ENCODE data around the gene RNF168.
"Not testable (repeated sequence)": the region's sequence is repeated elsewhere in the genome, so short reads cannot be mapped to it uniquely, and the experiment has no call there.

Gene RNF168

DNA sequence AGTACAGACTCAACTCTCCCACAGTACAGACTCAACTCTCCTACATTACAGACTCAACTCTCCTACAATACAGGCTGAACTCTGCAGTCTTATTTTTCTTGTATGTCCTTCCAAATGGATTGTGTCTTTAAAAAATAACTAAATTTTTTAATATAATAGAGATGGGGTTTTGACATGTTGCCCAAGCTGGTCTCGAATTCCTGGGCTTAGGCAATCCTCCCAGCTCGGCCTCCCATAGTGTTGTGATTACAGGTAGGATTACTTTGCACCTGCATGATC, 40.2 kb downstream of the RNF168 start:
- DNase-seq = no peak

DNA sequence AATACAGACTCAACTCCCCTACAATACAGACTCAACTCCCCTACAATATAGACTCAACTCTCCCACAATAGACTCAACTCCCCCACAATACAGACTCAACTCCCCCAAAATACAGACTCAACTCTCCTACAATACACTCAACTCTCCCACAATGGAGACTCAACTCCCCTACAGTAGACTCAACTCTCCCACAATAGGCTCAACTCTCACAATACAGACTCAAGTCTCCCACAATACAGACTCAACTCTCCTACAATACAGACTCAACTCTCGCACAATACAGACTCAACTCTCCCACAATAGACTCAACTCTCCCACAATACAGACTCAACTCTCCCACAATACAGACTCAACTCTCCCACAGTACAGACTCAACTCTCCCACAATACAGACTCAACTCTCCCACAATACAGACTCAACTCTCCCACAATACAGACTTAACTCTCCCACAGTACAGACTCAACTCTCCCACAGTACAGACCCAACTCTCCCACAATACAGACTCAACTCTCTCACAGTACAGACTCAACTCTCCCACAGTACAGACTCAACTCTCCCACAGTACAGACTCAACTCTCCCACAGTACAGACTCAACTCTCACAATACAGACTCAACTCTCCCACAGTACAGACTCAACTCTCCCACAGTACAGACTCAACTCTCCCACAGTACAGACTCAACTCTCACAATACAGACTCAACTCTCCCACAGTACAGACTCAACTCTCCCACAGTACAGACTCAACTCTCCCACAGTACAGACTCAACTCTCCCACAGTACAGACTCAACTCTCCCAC, 40.7 kb downstream of the RNF168 start:
- not testable (repeated sequence) for DNase-seq

DNA sequence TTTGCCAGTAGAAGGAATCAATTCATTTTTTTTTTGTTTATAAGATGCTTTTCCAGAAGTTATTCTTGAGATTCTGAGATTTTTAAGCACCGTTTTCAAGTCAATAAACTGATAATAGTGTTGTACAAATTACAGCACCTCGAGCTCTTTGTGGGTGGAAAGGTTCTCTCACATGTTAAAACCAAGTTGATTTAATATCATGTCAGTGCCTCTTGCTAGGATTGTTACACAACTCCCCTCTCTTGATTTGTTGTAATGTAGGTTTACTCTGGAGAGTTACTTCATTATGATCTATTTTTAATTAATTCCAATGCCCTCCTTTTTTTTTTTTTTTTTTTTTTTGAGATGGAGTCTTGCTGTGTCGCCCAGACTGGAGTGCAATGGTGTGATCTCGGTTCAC, 45.5 kb downstream of the RNF168 start:
- DNase-seq = no peak

DNA sequence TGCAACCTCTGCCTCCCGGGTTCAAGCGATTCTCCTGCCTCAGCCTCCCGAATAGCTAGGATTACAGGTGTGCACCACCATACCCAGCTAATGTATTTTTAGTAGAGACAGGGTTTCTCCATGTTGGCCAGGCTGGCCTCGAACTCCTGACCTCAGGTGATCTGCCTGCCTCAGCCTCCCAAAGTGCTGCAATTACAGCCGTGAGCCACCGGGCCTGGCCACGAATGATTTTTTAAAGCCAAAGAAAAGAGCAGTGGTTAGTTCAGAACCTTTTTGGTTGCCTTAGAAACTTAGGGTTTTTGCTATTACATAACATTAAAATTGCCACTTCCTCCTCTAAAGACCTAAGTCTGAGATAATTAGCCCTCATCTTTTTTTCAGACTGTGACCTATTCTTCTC, 46.1 kb downstream of the RNF168 start:
- not testable (repeated sequence) for DNase-seq

- DNase-seq = no peak
These were observed 48.6 kb downstream of the RNF168 start for GRCh38 chr3:196454935-196455334.

DNA sequence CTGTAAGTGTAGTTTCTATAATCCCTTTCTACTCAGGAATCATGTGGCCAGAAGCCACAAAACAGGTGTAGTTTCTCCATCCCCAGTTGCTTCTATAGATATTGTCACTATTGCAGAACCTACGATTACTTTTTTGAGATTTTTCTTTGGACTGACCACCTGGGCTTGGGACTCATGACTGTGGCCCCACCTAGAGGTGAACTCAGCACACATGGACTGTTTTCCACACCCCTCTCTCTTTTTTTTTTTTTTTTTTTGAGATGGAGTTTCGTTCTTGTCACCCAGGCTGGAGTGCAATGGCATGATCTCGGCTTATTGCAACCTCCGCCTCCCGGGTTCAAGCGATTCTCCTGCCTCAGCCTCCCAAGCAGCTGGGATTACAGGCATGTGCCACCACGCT, 58.2 kb downstream of the RNF168 start:
- not testable (repeated sequence) for DNase-seq

DNA sequence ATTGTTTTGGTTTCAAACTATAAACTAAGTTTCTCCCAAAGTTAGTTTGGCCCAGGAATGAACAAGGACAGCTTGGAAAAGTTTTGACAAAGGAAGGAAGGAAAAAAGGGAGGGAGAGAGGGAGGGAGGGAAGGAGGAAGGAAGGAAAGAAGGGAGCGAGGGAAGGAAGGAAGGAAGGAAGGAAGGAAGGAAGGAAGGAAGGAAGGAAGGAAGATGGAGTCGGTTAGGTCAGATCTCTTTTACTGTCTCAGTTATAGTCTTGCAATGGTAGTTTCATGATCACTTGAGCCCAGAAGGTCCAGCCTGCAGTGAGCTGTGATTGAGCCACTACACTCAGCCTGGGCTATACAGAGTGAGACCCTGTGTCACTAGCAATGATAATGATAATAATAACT, 59.1 kb downstream of the RNF168 start:
- no peak for DNase-seq

- DNase-seq = no peak
These were observed 62.9 kb downstream of the RNF168 start for GRCh38 chr3:196440696-196441095.

GRCh38 chr3:196440041-196440537, 63.5 kb downstream of the RNF168 start:
- DNase-seq = no peak

GRCh38 chr3:196432137-196432879, 71.3 kb downstream of the RNF168 start, which contains the start of gene UBXN7:
UBXN7 (minus strand) TSS chr3:196432427; CDS start chr3:196432399, 28 bp downstream.
- peak; percentile 94 for DNase-seq

GRCh38 chr3:196431181-196432136, 72.1 kb downstream of the RNF168 start:
- DNase-seq = peak; percentile 50

DNA sequence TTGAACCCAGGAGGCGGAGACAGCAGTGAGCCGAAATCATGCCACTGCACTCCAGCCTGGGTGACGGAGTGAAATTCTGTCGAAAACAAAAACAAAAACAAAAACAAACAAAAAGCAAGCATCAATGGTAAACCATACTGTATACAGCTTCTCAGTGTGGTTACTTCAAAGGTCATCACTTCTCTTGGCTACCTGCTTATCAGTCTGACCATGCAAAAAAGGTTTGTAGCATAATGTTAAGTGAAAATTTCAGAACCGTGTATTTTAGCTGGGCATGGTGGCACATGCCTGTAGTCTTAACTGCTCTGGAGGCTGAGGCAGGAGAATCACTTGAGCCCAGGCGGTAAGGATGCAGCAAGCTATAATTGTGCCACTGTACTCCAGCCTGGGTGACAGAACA, 75.5 kb downstream of the RNF168 start:
- DNase-seq = no peak

GRCh38 chr3:196424421-196424820, 79.1 kb downstream of the RNF168 start:
- not testable (repeated sequence) for DNase-seq

- DNase-seq = peak; percentile 33
These were observed 80.4 kb downstream of the RNF168 start for GRCh38 chr3:196423044-196423781.

GRCh38 chr3:196421668-196422067, 81.9 kb downstream of the RNF168 start:
- DNase-seq = not testable (repeated sequence)

DNA sequence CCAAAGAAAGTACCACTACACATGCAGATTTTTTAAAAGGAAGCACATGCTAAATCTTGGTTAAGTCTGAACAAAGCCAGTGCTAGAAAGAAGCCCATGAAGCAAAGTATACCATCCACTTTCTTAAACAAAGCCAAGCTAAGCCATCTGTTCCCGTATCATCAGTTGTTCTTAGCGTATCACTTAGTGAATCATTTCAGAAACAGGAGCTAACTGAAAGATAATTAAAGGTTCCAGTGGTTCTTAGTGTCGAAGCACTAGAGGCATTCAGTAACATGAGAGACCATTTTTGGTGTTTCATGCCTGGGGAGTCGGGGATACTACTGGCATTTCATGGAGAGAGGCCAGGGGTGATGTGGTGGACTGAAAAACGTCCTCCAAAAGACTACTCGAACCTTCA, 84.2 kb downstream of the RNF168 start:
- no peak for DNase-seq
